ENCODE data around the gene SAPCD1. TPM values are rescaled to one million over a fixed set of nuclear protein-coding genes. Genes with fewer than 3 reads are reported as not detected.

The SAPCD1 gene
- total and polyA plus RNA-seq, 10 of the 15 experiments (the other 5 are each of a cell fraction or from before 2014, with no cell fraction given) = 1.6 to 13.0 (median 5.4) TPM

- TF ChIP-seq SKIL (IDR thresholded peaks at IDR 0.05; ENCODE audit: low read depth, poor library complexity, severe bottlenecking) (no peak), ZNF687 (IDR thresholded peaks at IDR 0.05) (peak; percentile 69; the same call in 1 of the 2 replicates), POLR2A (IDR thresholded peaks at IDR 0.05; ENCODE audit: low read depth, low read length) (peak; percentile 92), MLLT1 (IDR thresholded peaks at IDR 0.05) (peak; percentile 44; the same call in 1 of the 2 replicates), ASH2L (IDR thresholded peaks at IDR 0.05; ENCODE audit: borderline replicate concordance, low read depth) (peak; percentile 38; the same call in 1 of the 2 replicates), NFYB (IDR thresholded peaks at IDR 0.05; ENCODE audit: insufficient read depth, low read depth, low read length) (no peak), BRCA1 (IDR thresholded peaks at IDR 0.05; ENCODE audit: low read depth, low read length) (no peak), LARP7 (IDR thresholded peaks at IDR 0.05) (peak; percentile 54), NR2F1 (conservative IDR thresholded peaks at IDR 0.05) (peak; percentile 74), GATAD2B (conservative IDR thresholded peaks at IDR 0.05; ENCODE audit: low read depth) (peak; percentile 84), ZNF622 (IDR thresholded peaks at IDR 0.05) (no peak), SRF (IDR thresholded peaks at IDR 0.05; ENCODE audit: low read depth in 2 of 2, low read length in 2 of 2) (0 out of 4 replicates have a peak, but pooled peaks of 1 of the 2 experiments have one; percentile 32), MEF2B (IDR thresholded peaks at IDR 0.05; ENCODE audit: partially characterized antibody, poor library complexity, severe bottlenecking) (peak; percentile 30), NKRF (conservative IDR thresholded peaks at IDR 0.05) (peak; percentile 69; the same call in 1 of the 2 replicates), POU2F2 (IDR thresholded peaks at IDR 0.05; ENCODE audit: borderline replicate concordance, low read depth, low read length) (peak; percentile 76), BCL3 (IDR thresholded peaks at IDR 0.05; ENCODE audit: borderline replicate concordance, insufficient read depth, low read depth, low read length, poor library complexity, severe bottlenecking) (peak; percentile 19)
Observed at GRCh38 chr6:31806470-31807272, 44.2 kb downstream of the SAPCD1 start, which contains the start of gene LSM2 (continued).

All from GM12878 (cell line).